Activated CD4-positive, alpha-beta T cell treated with anti-CD3 and anti-CD28 coated beads, Interleukin-2, Interleukin-4, amounts not matched to agents 100 ng/mL and 50 ng/mL, durations not matched to agents 16 hours and 8 hours (primary cell): ENCODE results near the gene CD9.

Source experiments
- DNase-seq: peaks from one replicate; pipeline ENCODE4 v3.0.0-alpha.2; 2020; ENCODE audit warnings: low spot score

The CD9 gene

GRCh38 chr12:6275928-6276887 is 76.0 kb downstream of the CD9 start:
- DNase-seq: no peak

- DNase-seq: no peak
Measured at GRCh38 chr12:6276956-6277620, 76.9 kb downstream of the CD9 start.

GRCh38 chr12:6277982-6278438 is 77.8 kb downstream of the CD9 start:
- DNase-seq: peak; percentile 9

GRCh38 chr12:6278439-6279255 is 78.4 kb downstream of the CD9 start:
- DNase-seq: peak; percentile 80

- no peak for DNase-seq
Measured at GRCh38 chr12:6279256-6279628, 79.0 kb downstream of the CD9 start.

GRCh38 chr12:6279631-6280030 is 79.4 kb downstream of the CD9 start:
- no peak for DNase-seq

- no peak for DNase-seq
Measured at GRCh38 chr12:6280053-6280469, 79.9 kb downstream of the CD9 start.

GRCh38 chr12:6280672-6281071 is 80.5 kb downstream of the CD9 start:
- DNase-seq: no peak

GRCh38 chr12:6281081-6281809 is 81.0 kb downstream of the CD9 start:
- no peak for DNase-seq

- no peak for DNase-seq
Measured at GRCh38 chr12:6282453-6282840, 82.2 kb downstream of the CD9 start.

- no peak for DNase-seq
Measured at GRCh38 chr12:6284273-6284672, 84.1 kb downstream of the CD9 start.

GRCh38 chr12:6285063-6285477 is 84.9 kb downstream of the CD9 start:
- peak; percentile 57 for DNase-seq

GRCh38 chr12:6285532-6286306 is 85.5 kb downstream of the CD9 start:
- no peak for DNase-seq
